Fibroblast of villous mesenchyme (primary cell): ENCODE results near the gene GNB2. TPM values are rescaled to one million over a fixed set of nuclear protein-coding genes. Genes with fewer than 3 reads are reported as not detected.
"Not testable (repeated sequence)": the region's sequence is repeated elsewhere in the genome, so short reads cannot be mapped to it uniquely, and the experiment has no call there.

ENCODE experiments used
- DNase-seq: peaks from one replicate; pipeline ENCODE4 v3.0.0-alpha.2; 2010; ENCODE audit warnings: low read depth
- H3K4me3 ChIP-seq: 2 replicates; pipeline ENCODE4 v1.5.1; 2011; ENCODE audit warnings: low read depth, mild to moderate bottlenecking, low read length
- total RNA-seq: library from RNA; depleted of rRNA; stranded (reverse); fragments of >200 nt; gene quantifications from 2 replicates; pipeline ENCODE4 v1.2.3, GENCODE V29; 2012
- TF ChIP-seq, protein P1 (sequence below): IDR thresholded peaks from 2 replicates; pipeline ENCODE4 v1.5.1; 2012; ENCODE audit warnings: low read depth, mild to moderate bottlenecking, low read length; ENCODE audit not compliant: insufficient read depth

The GNB2 gene
- total RNA-seq, 1 donor: 88.1 TPM

DNA sequence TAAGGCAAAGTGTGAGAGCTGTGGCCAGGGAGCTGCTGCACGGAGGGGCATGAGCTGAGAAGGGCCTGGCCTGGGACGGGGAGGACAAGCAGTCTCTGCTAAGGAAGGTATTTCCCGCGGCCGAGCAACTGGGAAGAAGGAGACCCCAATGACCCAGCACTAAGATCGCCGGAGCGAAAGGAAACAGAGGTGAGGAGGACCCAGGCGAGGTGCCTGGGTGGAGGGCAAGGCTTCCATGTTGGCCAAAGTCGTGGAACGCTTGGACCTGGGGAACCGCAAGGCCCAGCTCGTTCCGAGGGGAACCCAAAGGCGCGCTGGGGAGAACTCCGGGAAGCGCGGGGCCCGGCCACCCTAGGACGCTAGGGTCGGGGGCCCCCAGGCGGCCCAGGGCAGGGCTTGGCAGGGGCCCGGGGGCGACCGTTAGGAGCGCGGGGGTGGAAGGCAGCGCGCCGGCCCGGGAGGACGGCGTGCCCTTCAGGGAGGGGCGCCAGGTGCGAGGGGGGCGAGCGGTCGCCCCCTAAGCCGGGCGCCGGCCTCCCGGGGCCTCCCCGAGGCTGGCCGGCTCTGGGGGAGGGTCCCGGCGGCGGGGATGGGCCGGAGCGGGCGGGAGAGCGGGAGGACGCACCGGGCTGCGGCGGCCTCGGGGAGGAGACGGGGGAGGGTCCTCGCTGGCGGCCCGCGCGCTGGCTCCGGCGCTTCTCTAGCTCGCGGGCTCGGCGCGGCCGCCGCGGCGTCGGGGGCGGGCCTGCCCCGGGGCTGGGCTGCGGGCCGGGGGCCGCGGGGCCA is 20.0 kb downstream of the GNB2 start:
- peak overlapping the region; percentile 80 for H3K4me3 ChIP-seq
- no peak for DNase-seq
- TF ChIP-seq, protein P1, sequence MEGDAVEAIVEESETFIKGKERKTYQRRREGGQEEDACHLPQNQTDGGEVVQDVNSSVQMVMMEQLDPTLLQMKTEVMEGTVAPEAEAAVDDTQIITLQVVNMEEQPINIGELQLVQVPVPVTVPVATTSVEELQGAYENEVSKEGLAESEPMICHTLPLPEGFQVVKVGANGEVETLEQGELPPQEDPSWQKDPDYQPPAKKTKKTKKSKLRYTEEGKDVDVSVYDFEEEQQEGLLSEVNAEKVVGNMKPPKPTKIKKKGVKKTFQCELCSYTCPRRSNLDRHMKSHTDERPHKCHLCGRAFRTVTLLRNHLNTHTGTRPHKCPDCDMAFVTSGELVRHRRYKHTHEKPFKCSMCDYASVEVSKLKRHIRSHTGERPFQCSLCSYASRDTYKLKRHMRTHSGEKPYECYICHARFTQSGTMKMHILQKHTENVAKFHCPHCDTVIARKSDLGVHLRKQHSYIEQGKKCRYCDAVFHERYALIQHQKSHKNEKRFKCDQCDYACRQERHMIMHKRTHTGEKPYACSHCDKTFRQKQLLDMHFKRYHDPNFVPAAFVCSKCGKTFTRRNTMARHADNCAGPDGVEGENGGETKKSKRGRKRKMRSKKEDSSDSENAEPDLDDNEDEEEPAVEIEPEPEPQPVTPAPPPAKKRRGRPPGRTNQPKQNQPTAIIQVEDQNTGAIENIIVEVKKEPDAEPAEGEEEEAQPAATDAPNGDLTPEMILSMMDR: no peak

DNA sequence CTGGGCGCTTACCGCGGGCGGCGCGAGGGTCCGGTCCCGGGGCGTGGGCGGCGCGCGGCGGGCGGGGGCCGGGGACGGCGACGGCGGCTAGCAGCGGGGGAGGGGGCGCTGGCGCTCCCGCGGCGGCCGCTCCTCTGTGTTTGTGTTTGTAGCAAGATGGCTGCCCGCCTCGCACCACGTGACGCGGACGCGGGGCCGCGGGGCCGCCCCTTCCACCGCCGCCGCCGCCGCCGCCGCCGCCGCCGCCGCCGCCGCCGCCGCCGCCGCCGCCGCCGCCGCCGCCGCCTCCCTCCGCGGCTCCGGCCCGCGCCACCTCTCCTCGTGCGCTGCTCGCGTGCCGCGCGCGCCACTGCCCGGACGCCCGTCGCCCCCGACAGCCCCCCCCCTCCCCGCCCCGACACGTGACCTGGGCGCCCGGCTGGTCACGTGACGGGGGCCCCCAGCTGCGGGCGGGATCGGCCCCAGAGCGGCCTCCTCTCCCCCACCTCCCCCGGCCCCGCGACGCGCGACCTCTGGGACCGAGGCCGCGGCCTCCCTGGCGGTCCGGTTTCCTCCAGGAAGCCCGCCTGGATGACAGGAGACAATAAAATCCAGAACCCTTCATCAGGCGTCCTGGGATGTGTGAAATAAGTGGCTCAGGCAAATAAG is 20.7 kb downstream of the GNB2 start, which contains the start of gene GIGYF1:
Gene GIGYF1, minus strand, starts transcription at position 153 of the 648 bp plus-strand sequence. CDS start 6,012 bp downstream, outside the sequence.
- peak within 1 kb of the TSS; percentile 80 for H3K4me3 ChIP-seq
- peak; percentile 60 for DNase-seq
- TF ChIP-seq, protein P1: no peak

DNA sequence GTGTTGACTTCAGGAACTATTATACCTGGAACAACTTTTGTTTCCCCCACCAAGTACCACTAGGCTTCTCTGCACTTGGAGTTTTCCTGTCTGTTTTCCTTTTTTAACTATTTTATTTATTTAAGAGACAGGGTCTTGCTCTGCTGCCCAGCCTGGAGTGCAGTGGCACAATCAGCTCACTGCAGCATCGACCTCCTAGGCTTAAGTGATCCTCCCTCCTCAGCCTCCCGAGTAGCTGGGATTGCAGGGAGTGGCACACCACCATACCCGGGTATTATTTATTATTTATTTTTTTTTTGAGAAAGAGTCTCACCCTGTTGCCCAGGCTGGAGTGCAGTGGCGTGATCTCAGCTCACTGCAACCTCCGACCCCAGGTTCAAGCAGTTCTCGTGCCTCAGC is 22.6 kb downstream of the GNB2 start:
- H3K4me3 ChIP-seq: no peak overlapping the region
- TF ChIP-seq, protein P1: no peak
- DNase-seq: no peak

DNA sequence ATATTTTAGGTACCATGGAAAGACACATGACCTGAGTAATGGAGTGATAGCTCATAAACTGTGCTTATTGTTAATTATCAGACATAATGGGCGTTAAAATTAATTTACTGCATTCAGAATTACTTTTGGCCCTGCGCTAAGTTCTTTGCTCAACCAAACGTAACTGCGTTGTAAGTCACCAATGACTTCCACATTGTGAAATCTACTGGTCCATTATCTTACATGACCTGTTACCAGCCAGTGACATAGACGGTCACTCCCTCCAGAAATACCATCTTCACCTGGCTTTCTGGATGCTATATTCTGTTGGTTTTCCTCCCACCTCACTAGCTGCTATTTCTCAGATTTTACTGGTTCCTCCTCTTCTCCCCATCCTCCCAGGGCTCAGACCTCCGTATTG is 25.5 kb downstream of the GNB2 start:
- no peak overlapping the region for H3K4me3 ChIP-seq
- DNase-seq: no peak
- TF ChIP-seq, protein P1: no peak

DNA sequence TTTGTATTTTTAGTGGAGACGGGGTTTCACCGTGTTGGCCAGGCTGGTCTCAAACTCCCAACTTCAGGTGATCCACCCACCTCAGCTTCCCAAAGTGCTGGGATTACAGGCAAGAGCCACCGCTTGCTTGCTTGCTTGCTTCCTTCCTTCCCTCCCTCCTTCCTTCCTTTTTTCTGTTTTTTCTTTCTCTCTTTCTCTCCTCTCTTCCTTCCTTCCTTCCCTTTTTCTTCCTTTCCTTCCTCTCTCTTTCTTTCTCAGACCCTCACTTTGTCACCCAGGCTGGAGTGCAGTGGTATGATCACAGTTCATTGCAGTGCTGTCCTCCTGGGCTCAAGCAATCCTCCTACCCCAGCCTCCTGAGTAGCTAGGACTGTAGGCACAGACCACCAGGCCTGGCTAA is 27.5 kb downstream of the GNB2 start:
- DNase-seq: not testable (repeated sequence)

DNA sequence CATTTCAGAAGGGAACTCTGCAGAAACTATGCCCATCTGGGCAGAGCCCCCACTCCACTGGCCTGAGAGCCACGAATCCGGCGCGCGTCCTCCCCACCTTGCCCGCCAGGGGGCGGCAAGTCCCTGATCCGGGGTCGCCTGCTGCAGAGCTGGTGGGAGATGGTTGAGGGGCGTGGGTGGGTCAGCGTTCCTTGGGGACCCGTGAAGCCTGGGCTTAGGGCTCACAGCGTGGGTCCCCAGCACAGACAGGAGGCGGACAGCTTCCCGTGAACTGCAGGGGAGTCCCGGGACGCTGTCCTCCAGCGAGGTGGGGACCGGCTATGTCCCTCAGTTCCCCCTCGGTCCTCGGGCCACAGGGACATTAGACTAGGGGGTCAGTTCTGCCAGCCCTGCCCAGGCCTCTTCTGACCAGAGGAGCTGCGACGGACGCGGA is 31.8 kb downstream of the GNB2 start:
- peak; percentile 64 for DNase-seq
- TF ChIP-seq, protein P1: peak; percentile 81
- H3K4me3 ChIP-seq: peak overlapping the region; percentile 91

More for the DNA sequence above, 27.5 kb downstream of the GNB2 start:
- H3K4me3 ChIP-seq: not testable (repeated sequence)
